Stomach (tissue), 9 donors: Measurements from ENCODE around the gene SPINDOC. TPM values are rescaled to one million over a fixed set of nuclear protein-coding genes. Genes with fewer than 3 reads are reported as not detected.

Experiments
- DNase-seq, 2 donors: peaks; one replicate each; pipeline versions ENCODE4 v3.0.0 to v3.0.0-alpha.2; 2013 to 2019
- H3K27ac ChIP-seq, 5 donors: fragments of 200-600 bp in 4 of 5; sonication (generic) in 4 of 5; one replicate each; pipeline ENCODE4 v1.5.1; 2013 to 2019; ENCODE audit warnings: mild to moderate bottlenecking in 1 of 5, moderate library complexity in 1 of 5
- H3K27me3 ChIP-seq, 3 donors: fragments of 200-600 bp; sonication (generic); one replicate each; pipeline ENCODE4 v1.5.1; 2017 to 2019; ENCODE audit warnings: mixed run types in 1 of 3
- H3K36me3 ChIP-seq, 4 donors: fragments of 200-600 bp; sonication (generic); 1 replicate in 3 of 4; 2 replicates in 1 of 4; pipeline ENCODE4 v1.5.1; 2016 to 2019
- H3K4me1 ChIP-seq, 4 donors: fragments of 200-600 bp; sonication (generic); one replicate each; pipeline ENCODE4 v1.5.1; 2016 to 2019
- H3K4me3 ChIP-seq, 4 donors: fragments of 200-600 bp; sonication (generic) in 3 of 4; one replicate each; pipeline ENCODE4 v1.5.1; 2016 to 2019; ENCODE audit warnings: mild to moderate bottlenecking in 1 of 4
- H3K9me3 ChIP-seq, 4 donors: fragments of 200-600 bp; sonication (generic); one replicate each; pipeline ENCODE4 v1.5.1; 2016 to 2019
- CTCF ChIP-seq, 7 experiments: fragments of 450-650 bp in 4 of 7; fragments of 200-600 bp in 3 of 7; sonication (generic) in 3 of 7; IDR thresholded peaks; one replicate each; pipeline ENCODE4 v1.5.1; 2016 to 2019; ENCODE audit warnings: antibody characterized with exemption in 7 of 7, control low read depth in 2 of 7, mild to moderate bottlenecking in 1 of 7
- EP300 ChIP-seq: sonication (generic); formaldehyde crosslinking; IDR thresholded peaks from one replicate; pipeline ENCODE4 v1.6.1; 2017; ENCODE audit warnings: antibody characterized with exemption
- POLR2A ChIP-seq, 4 donors: fragments of 450-650 bp; IDR thresholded peaks; one replicate each; pipeline ENCODE4 v1.6.1; 2016; ENCODE audit warnings: antibody characterized with exemption in 4 of 4, control low read depth in 2 of 4, mild to moderate bottlenecking in 1 of 4, moderate library complexity in 1 of 4
- POLR2AphosphoS5 ChIP-seq, 3 donors: sonication (generic); formaldehyde crosslinking; IDR thresholded peaks; one replicate each; pipeline ENCODE4 v1.6.1; 2016; ENCODE audit warnings: antibody characterized with exemption in 3 of 3
- WGBS, 5 donors: extraction: QIAGEN DNeasy Blood & Tissue Kit in 3 of 5; methylation state at CpG; one replicate each; pipeline versions ENCODE4 v1.1.5 to v1.1.7; 2013 to 2018; 5-methylcytosine and 5-hydroxymethylcytosine counted together
- intact Hi-C: fragments of 100-400 bp; cut with DNase I; formaldehyde crosslinking; loops from one replicate; pipeline ENCODE4 v1.15.1; 2023; ENCODE audit warnings: low total_unique reads
- polyA plus RNA-seq, 3 donors: library from polyadenylated mRNA; stranded (reverse); fragments of 200-250 nt; gene quantifications; one replicate each; pipeline ENCODE4 v1.2.3, GENCODE V29; 2013
- total RNA-seq, 5 donors: library from RNA; depleted of rRNA; stranded (reverse); fragments of >200 nt; gene quantifications; one replicate each; pipeline versions ENCODE4 v1.1.0 to v1.2.3, GENCODE V29; 2014 to 2016
- donor health status: healthy with polysubstance abuse.
- donor health status: Bipolar disorder and iron deficiency.
- donor health status: healthy.

SPINDOC gene
- total and polyA plus RNA-seq, 8 donors = 0.45 to 13.6 (median 5.7) TPM

GRCh38 chr11:63764679-63765647 lies 48.3 kb upstream of the SPINDOC start:
- H3K27ac ChIP-seq = peak overlapping the region in 4 of 5 donors; percentile 59 to 86 (median 68)
- H3K36me3 ChIP-seq = peaks cover 0 to 4% (median 3%) of the 10 kb centered on the region in 4 donors
- no peak for TF ChIP-seq EP300
- no peak for TF ChIP-seq CTCF (IDR thresholded peaks at IDR 0.05)
- TF ChIP-seq POLR2AphosphoS5 (IDR thresholded peaks at IDR 0.05) = no peak
- TF ChIP-seq POLR2A (IDR thresholded peaks at IDR 0.05) = no peak
- H3K4me3 ChIP-seq = peak overlapping the region in 1 of 4 donors; percentile 58
- intact Hi-C loops = no loop called here
- DNase-seq = peak in 1 of 2 donors; percentile 69
- 45 to 69% (median 54%) methylated on average over 9 to 30 of the region's 30 CpGs for WGBS, 5 donors
- H3K27me3 ChIP-seq = peaks cover 0 to 14% (median 6%) of the 10 kb centered on the region in 3 donors
- no peaks in the 10 kb centered on the region for H3K9me3 ChIP-seq
- peaks cover 51 to 80% (median 70%) of the 10 kb centered on the region in 4 donors for H3K4me1 ChIP-seq

GRCh38 chr11:63765688-63766241 lies 47.5 kb upstream of the SPINDOC start:
- H3K9me3 ChIP-seq = no peaks in the 10 kb centered on the region
- no peaks in the 10 kb centered on the region for H3K36me3 ChIP-seq
- H3K4me1 ChIP-seq = peaks cover 51 to 83% (median 73%) of the 10 kb centered on the region in 4 donors
- WGBS, 5 donors = 72 to 86% (median 82%) methylated on average over 12 to 18 of the region's 18 CpGs
- peaks cover 0 to 17% (median 6%) of the 10 kb centered on the region in 3 donors for H3K27me3 ChIP-seq
- peak in 1 of 2 donors; percentile 34 for DNase-seq
- H3K4me3 ChIP-seq = no peak overlapping the region
- intact Hi-C loops = no loop called here
- peak overlapping the region in 2 of 5 donors; percentile 86 to 87 for H3K27ac ChIP-seq
- TF ChIP-seq EP300 = no peak
- no peak for TF ChIP-seq POLR2A (IDR thresholded peaks at IDR 0.05)
- no peak for TF ChIP-seq CTCF (IDR thresholded peaks at IDR 0.05)
- TF ChIP-seq POLR2AphosphoS5 (IDR thresholded peaks at IDR 0.05) = no peak

GRCh38 chr11:63766531-63767235 lies 46.6 kb upstream of the SPINDOC start:
- Histone ChIP-seq H3K36me3 (no peaks in the 10 kb centered on the region), H3K27me3 (peaks cover 0 to 17% (median 6%) of the 10 kb centered on the region in 3 donors), H3K9me3 (no peaks in the 10 kb centered on the region), H3K4me1 (peaks cover 50 to 75% (median 70%) of the 10 kb centered on the region in 4 donors), H3K27ac (peak overlapping the region in 4 of 5 donors; percentile 79 to 87 (median 83)), H3K4me3 (peak overlapping the region; percentile 83 to 92 (median 88))
- TF ChIP-seq CTCF (IDR thresholded peaks at IDR 0.05) = no peak
- no peak for TF ChIP-seq POLR2AphosphoS5 (IDR thresholded peaks at IDR 0.05)
- no peak for TF ChIP-seq EP300
- TF ChIP-seq POLR2A (IDR thresholded peaks at IDR 0.05) = no peak
- peak in 1 of 2 donors; percentile 80 for DNase-seq
- intact Hi-C loops = no loop called here
- WGBS, 5 donors = 32 to 45% (median 35%) methylated on average over 6 to 7 of the region's 7 CpGs

- peaks cover 0 to 17% (median 6%) of the 10 kb centered on the region in 3 donors for H3K27me3 ChIP-seq
- 11 to 16% (median 12%) methylated on average over 4 of the region's 4 CpGs for WGBS, 5 donors
- peak overlapping the region in 4 of 5 donors; percentile 79 to 87 (median 83) for H3K27ac ChIP-seq
- H3K4me1 ChIP-seq = peaks cover 46 to 70% (median 65%) of the 10 kb centered on the region in 4 donors
- no peaks in the 10 kb centered on the region for H3K9me3 ChIP-seq
- no peaks in the 10 kb centered on the region for H3K36me3 ChIP-seq
- intact Hi-C loops = no loop called here
- peak overlapping the region; percentile 83 to 92 (median 88) for H3K4me3 ChIP-seq
- DNase-seq = no peak
- TF ChIP-seq EP300 = no peak
- no peak for TF ChIP-seq POLR2A (IDR thresholded peaks at IDR 0.05)
- no peak for TF ChIP-seq POLR2AphosphoS5 (IDR thresholded peaks at IDR 0.05)
- TF ChIP-seq CTCF (IDR thresholded peaks at IDR 0.05) = no peak
Measured at GRCh38 chr11:63767267-63767564, 46.0 kb upstream of the SPINDOC start.
